ENCODE data around the gene MDFIC.

DNA sequence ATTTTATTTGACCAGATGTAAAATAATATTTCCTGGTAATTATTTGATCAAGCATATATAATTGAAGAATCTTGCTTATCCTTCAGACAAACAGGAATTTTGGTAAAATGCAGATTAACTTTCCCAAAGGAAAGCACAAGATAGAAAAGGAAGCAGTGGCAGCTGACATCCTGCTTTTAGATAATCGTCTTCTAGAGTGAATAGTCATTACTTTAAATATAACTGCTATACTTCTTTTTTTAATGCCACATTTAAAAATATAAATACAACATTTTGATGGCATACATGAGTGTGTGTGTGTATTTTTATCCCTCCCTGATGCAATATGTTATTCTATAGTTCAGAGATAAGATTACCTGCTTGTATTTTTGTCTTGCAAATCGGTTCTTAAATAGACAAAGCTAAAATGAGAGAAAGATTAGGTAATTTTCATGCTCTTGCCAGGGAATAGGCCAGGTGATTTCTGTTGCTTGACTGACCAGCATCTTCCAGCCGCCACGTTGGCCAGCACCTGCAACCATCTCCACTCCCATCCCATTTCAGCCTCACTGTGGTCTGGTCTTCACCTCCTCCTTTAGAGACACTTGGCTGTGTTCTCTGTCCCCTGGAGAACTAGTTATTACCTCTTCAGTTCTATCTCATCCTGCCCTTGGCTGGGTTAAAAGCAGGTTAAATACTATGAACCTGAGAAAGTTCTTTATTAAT is 58.1 kb downstream of the MDFIC start:
- TF ChIP-seq CTCF (conservative IDR thresholded peaks at IDR 0.05; ENCODE audit: low read length) (no peak), EZH2phosphoT487 (IDR thresholded peaks at IDR 0.05; ENCODE audit: borderline replicate concordance) (no peak)

All from Loucy (cell line).